OCI-LY7 (cell line): ENCODE data around the gene ABHD6. TPM values are rescaled to one million over a fixed set of nuclear protein-coding genes. Genes with fewer than 3 reads are reported as not detected.
"Not testable (repeated sequence)": the region's sequence is repeated elsewhere in the genome, so short reads cannot be mapped to it uniquely, and the experiment has no call there.

Experiments used
- BruUV-seq: library from RNA; stranded (reverse); fragments of 400-500 nt; replicated peaks from 2 replicates; lab custom pipeline; 2021; lab: Mats Ljungman, UMichigan
- CTCF ChIA-PET: fragments of 300-600 bp; sonication (Branson Sonifier 250); formaldehyde crosslinking; loops from one replicate; lab custom pipeline; 2022; ENCODE audit warnings: antibody characterized with exemption; ENCODE audit not compliant: unreplicated experiment; lab: Charles Lee
- POLR2A ChIA-PET: fragments of 300-600 bp; sonication (Branson Sonifier 250); formaldehyde crosslinking; loops from one replicate; lab custom pipeline; 2022; ENCODE audit warnings: antibody characterized with exemption; lab: Charles Lee
- DNase-seq: peaks from one replicate; pipeline ENCODE4 v3.0.0-alpha.2; 2015; ENCODE audit warnings: low spot score
- H2AFZ ChIP-seq: fragments of 200-600 bp; sonication (generic), shearing (Covaris generic); 2 replicates; pipeline ENCODE4 v1.6.1; 2014; ENCODE audit warnings: mild to moderate bottlenecking, antibody characterized with exemption, low read length, moderate library complexity
- H3K27ac ChIP-seq: fragments of 200-600 bp; sonication (generic); 2 replicates; pipeline ENCODE4 v1.5.1; 2014; ENCODE audit warnings: mixed run types, low read depth, mild to moderate bottlenecking, moderate library complexity, low read length, inconsistent platforms; ENCODE audit not compliant: poor library complexity, severe bottlenecking
- H3K36me3 ChIP-seq: fragments of 200-600 bp; sonication (generic); 2 replicates; pipeline ENCODE4 v1.6.1; 2014; ENCODE audit warnings: mild to moderate bottlenecking, antibody characterized with exemption, low read length, moderate library complexity, mixed read lengths; ENCODE audit not compliant: insufficient read depth
- H3K4me1 ChIP-seq: fragments of 200-600 bp; sonication (generic); 2 replicates; pipeline ENCODE4 v1.5.1; 2014; ENCODE audit warnings: mild to moderate bottlenecking, low read length; ENCODE audit not compliant: insufficient read depth, poor library complexity, severe bottlenecking
- H3K4me2 ChIP-seq: fragments of 200-600 bp; sonication (generic); 2 replicates; pipeline ENCODE4 v1.6.1; 2014; ENCODE audit warnings: mild to moderate bottlenecking, low read length
- H3K4me3 ChIP-seq: fragments of 200-600 bp; sonication (generic); 2 replicates; pipeline ENCODE4 v1.5.1; 2014; ENCODE audit warnings: mild to moderate bottlenecking, low read depth, low read length; ENCODE audit not compliant: poor library complexity, severe bottlenecking
- H3K79me2 ChIP-seq: fragments of 200-600 bp; sonication (generic); 2 replicates; pipeline ENCODE4 v1.6.1; 2016; ENCODE audit warnings: low read depth, mild to moderate bottlenecking, low read length, moderate library complexity, mixed read lengths; ENCODE audit not compliant: insufficient read depth
- H3K9me2 ChIP-seq: fragments of 200-600 bp; sonication (generic); 2 replicates; pipeline ENCODE4 v1.6.1; 2016; ENCODE audit warnings: mild to moderate bottlenecking, low read length, mixed read lengths; ENCODE audit not compliant: insufficient read depth
- H3K9me3 ChIP-seq: fragments of 200-600 bp; sonication (generic); 2 replicates; pipeline ENCODE4 v1.6.1; 2014; ENCODE audit warnings: mild to moderate bottlenecking, mixed run types, low read length, mixed read lengths
- H4K20me1 ChIP-seq: fragments of 200-600 bp; sonication (generic); 2 replicates; pipeline ENCODE4 v1.6.1; 2014; ENCODE audit warnings: mild to moderate bottlenecking, antibody characterized with exemption, low read length, moderate library complexity, mixed read lengths; ENCODE audit not compliant: insufficient read depth
- EZH2phosphoT487 ChIP-seq: fragments of 200-600 bp; sonication (generic); IDR thresholded peaks from 2 replicates; pipeline ENCODE4 v1.6.1; 2018; ENCODE audit warnings: low read depth, borderline replicate concordance, mild to moderate bottlenecking, mixed run types, antibody characterized with exemption, low read length, moderate library complexity, mixed read lengths
- intact Hi-C: fragments of 100-400 bp; cut with micrococcal nuclease; formaldehyde crosslinking; loops from one replicate; pipeline ENCODE4 v1.10.0; 2022; ENCODE audit not compliant: unreplicated experiment
- total RNA-seq, 2 experiments: library from RNA; depleted of rRNA in 1 of 2; stranded (reverse); fragments of >200 nt in 1 of 2; shearing (Covaris generic) in 1 of 2; gene quantifications; 2 replicates each; pipeline ENCODE4 v1.2.3, GENCODE V29; 2014 to 2022
- TF ChIP-seq, protein P1 (sequence below): fragments of 200-600 bp; sonication (generic); conservative IDR thresholded peaks from 2 replicates; pipeline ENCODE4 v1.5.1; 2014; ENCODE audit warnings: mild to moderate bottlenecking, antibody characterized with exemption, low read length, moderate library complexity, mixed read lengths

The ABHD6 gene
- total RNA-seq, 2 experiments from 2014 or later = 5.8 to 10.7 TPM

DNA sequence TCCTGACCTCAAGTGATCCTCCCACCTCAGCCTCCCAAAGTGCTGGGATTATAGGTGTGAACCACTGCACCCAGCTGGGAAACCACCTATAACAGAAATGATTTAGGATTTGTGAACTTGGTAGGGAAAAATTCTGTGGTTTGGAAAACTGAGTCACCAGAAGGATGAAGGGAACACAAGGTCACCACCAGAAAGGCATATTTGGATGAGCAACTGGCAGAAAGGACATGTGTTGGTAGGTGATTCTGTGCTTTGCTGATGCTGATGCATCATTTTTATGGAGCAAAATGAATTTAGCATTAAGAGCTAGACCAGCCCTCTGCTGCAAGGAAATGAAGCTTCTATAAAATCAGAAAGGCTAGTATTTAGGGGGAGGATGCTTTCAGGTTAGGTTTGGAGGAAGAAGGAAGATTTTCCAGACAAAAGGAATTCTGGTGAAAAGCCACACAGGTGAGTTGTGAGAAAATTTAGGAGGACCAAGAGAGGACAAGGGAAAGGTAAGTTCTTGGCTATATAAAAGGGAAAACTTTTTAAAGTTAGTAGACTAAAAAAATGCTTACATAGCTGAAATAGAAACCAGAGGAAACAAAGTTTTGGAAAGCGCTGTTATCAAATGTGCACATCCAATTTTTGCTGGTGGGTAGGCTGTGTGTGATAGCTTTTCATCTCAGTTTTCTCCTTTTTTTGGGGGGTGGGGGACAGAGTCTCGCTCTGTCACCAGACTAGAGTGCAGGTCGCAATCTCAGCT, 98.7 kb downstream of the ABHD6 start:
- Histone ChIP-seq H3K36me3 (peaks cover 53% of the 10 kb centered on the region), H3K4me1 (peaks cover 70% of the 10 kb centered on the region), H4K20me1 (no peaks in the 10 kb centered on the region), H2AFZ (no peak overlapping the region), H3K9me3 (no peaks in the 10 kb centered on the region), H3K4me3 (no peak overlapping the region), H3K79me2 (peaks cover 89% of the 10 kb centered on the region), H3K9me2 (no peaks in the 10 kb centered on the region), H3K4me2 (peak overlapping the region; percentile 43), H3K27ac (peak overlapping the region; percentile 82)
- ChIA-PET CTCF (interaction anchor here (1.4 to 4.3 kb wide), 5 partner anchors 14 to 33 kb away, joined by 3 to 22 read pairs (median 6); no protein-coding TSS in a partner anchor), POLR2A (interaction anchor here (0.6 to 19.4 kb wide), 7 partner anchors 15 to 308 kb away, joined by 3 to 711 read pairs (median 4); partner anchors contain the start of genes HTD2 and RPP14)
- TF ChIP-seq EZH2phosphoT487 = no peak
- TF ChIP-seq, protein P1, sequence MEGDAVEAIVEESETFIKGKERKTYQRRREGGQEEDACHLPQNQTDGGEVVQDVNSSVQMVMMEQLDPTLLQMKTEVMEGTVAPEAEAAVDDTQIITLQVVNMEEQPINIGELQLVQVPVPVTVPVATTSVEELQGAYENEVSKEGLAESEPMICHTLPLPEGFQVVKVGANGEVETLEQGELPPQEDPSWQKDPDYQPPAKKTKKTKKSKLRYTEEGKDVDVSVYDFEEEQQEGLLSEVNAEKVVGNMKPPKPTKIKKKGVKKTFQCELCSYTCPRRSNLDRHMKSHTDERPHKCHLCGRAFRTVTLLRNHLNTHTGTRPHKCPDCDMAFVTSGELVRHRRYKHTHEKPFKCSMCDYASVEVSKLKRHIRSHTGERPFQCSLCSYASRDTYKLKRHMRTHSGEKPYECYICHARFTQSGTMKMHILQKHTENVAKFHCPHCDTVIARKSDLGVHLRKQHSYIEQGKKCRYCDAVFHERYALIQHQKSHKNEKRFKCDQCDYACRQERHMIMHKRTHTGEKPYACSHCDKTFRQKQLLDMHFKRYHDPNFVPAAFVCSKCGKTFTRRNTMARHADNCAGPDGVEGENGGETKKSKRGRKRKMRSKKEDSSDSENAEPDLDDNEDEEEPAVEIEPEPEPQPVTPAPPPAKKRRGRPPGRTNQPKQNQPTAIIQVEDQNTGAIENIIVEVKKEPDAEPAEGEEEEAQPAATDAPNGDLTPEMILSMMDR = no peak
- BruUV-seq = no TSS peak
- intact Hi-C loops = no loop called here
- DNase-seq = no peak

DNA sequence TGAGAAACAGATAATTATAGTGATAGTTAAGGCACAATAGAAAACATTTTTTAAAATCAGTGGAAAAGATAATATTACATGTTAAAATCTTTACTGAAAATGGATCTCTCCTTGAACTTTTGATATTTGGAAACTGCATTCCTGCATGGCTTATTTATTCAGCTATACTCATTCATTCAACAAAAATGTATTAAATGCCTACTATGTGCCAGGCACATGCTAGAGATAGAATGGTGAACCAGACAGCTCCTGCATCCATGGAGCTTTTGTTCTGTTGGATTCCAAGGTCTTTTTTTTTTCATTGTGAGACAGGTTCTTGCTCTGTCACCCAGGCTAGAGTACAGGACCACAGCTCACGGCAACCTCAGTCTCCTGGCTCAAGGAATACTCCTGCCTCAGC, 99.6 kb downstream of the ABHD6 start:
- intact Hi-C loops = no loop called here
- H3K27ac ChIP-seq = peak overlapping the region; percentile 82
- POLR2A ChIA-PET = interaction anchor here (0.6 to 19.4 kb wide), 6 partner anchors 11 to 106 kb away, joined by 3 to 711 read pairs (median 4); partner anchors contain the start of genes HTD2 and RPP14

DNA sequence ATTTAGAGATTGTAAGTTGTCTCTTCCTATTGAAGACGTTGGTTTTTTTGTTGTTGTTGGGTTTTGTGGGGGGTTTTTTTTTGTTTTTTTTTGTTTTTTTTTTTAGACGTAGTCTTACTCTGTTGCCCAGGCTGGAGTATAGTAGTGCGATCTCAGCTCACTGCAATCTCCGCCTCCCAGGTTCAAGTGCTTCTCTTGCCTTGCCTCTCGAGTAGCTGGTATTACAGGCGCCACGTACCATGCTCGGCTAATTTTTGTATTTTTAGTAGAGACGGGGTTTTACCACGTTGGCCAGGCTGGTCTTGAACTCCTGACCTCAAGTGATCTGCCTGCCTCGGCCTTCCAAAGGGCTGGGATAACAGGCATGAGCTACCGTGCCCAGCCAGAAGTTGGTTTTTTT, 101.6 kb downstream of the ABHD6 start:
- Histone ChIP-seq H3K4me2 (peak overlapping the region; percentile 43), H3K4me1 (peaks cover 88% of the 10 kb centered on the region), H3K4me3 (peak overlapping the region; percentile 35), H3K79me2 (peaks cover 100% of the 10 kb centered on the region), H3K27ac (peak overlapping the region; percentile 82), H3K36me3 (peaks cover 78% of the 10 kb centered on the region)
- DNase-seq, H3K9me3 ChIP-seq, intact Hi-C loops, BruUV-seq, H3K9me2 ChIP-seq, H2AFZ ChIP-seq, H4K20me1 ChIP-seq: not testable (repeated sequence)
- CTCF ChIA-PET = interaction anchor here (1.4 to 4.3 kb wide), 4 partner anchors 9 to 17 kb away, joined by 6 to 22 read pairs (median 6); no protein-coding TSS in a partner anchor
- POLR2A ChIA-PET = interaction anchor here (0.5 to 19.4 kb wide), 6 partner anchors 9 to 99 kb away, joined by 3 to 711 read pairs (median 4); no protein-coding TSS in a partner anchor

More for the DNA sequence above, 99.6 kb downstream of the ABHD6 start:
- H3K9me3 ChIP-seq = no peaks in the 10 kb centered on the region
- no peaks in the 10 kb centered on the region for H4K20me1 ChIP-seq
- H2AFZ ChIP-seq = no peak overlapping the region
- CTCF ChIA-PET = interaction anchor here (0.6 to 4.3 kb wide), 3 partner anchors 13 to 160 kb away, joined by 3 to 22 read pairs (median 6); no protein-coding TSS in a partner anchor
- BruUV-seq = no TSS peak
- H3K4me2 ChIP-seq = peak overlapping the region; percentile 43
- peaks cover 70% of the 10 kb centered on the region for H3K4me1 ChIP-seq
- TF ChIP-seq EZH2phosphoT487 = no peak
- TF ChIP-seq, protein P1 = no peak
- H3K36me3 ChIP-seq = peaks cover 62% of the 10 kb centered on the region
- H3K9me2 ChIP-seq = no peaks in the 10 kb centered on the region
- DNase-seq = no peak
- H3K79me2 ChIP-seq = peaks cover 93% of the 10 kb centered on the region
- H3K4me3 ChIP-seq = no peak overlapping the region
